Measurements from ENCODE around the gene IL27RA.
A peak's percentile ranks its signal among the peaks of the same experiment; 100 is the strongest.

Gene IL27RA

GRCh38 chr19:14070268-14071050 is 38.9 kb downstream of the IL27RA start:
- Histone ChIP-seq H3K36me3 (ENCODE audit: insufficient read depth, low read length) (no peaks in the 10 kb centered on the region), H3K79me2 (ENCODE audit: insufficient read depth, low read length) (peaks cover 8% of the 10 kb centered on the region; the same call in 1 of the 2 replicates), H3K9ac (ENCODE audit: low read depth, low read length, poor library complexity, severe bottlenecking) (no peak overlapping the region), H3K4me2 (ENCODE audit: low read depth, low read length, poor library complexity, severe bottlenecking) (no peak overlapping the region), H3K4me3 (ENCODE audit: low read length, poor library complexity, severe bottlenecking) (no peak overlapping the region), H2AFZ (ENCODE audit: low read length) (no peak overlapping the region), H3K4me1 (ENCODE audit: insufficient read depth, low read length, poor library complexity, severe bottlenecking) (peaks cover 17% of the 10 kb centered on the region), H3F3A (ENCODE audit: low read depth) (no peaks in the 10 kb centered on the region), H3K9me2 (replicated peaks; ENCODE audit: low read depth, low read length) (no peaks in the 10 kb centered on the region), H3K27me3 (ENCODE audit: insufficient read depth, low read length, poor library complexity, severe bottlenecking) (no peaks in the 10 kb centered on the region), H3K9me3 (ENCODE audit: insufficient read depth, low read depth, low read length) (no peaks in the 10 kb centered on the region), H4K20me1 (ENCODE audit: insufficient read depth, low read length, poor library complexity, severe bottlenecking) (no peaks in the 10 kb centered on the region)
- TF ChIP-seq EZH2phosphoT487 (IDR thresholded peaks at IDR 0.05; ENCODE audit: borderline replicate concordance) = no peak
- no peak for TF ChIP-seq CTCF (conservative IDR thresholded peaks at IDR 0.05; ENCODE audit: low read length)

GRCh38 chr19:14072535-14073260 is 41.1 kb downstream of the IL27RA start, which contains the start of gene MISP3:
Gene MISP3 (plus strand): TSS chr19:14072786. CDS start chr19:14073310, 524 bp downstream.
- H2AFZ ChIP-seq (ENCODE audit: low read length) = peak within 1 kb of the TSS; percentile 95
- peaks cover 17% of the 10 kb centered on the region for H3K4me1 ChIP-seq (ENCODE audit: insufficient read depth, low read length, poor library complexity, severe bottlenecking)
- peak within 1 kb of the TSS; percentile 84 for H3K4me3 ChIP-seq (ENCODE audit: low read length, poor library complexity, severe bottlenecking)
- peak within 1 kb of the TSS; percentile 97 for H3K4me2 ChIP-seq (ENCODE audit: low read depth, low read length, poor library complexity, severe bottlenecking)
- H3K9ac ChIP-seq (ENCODE audit: low read depth, low read length, poor library complexity, severe bottlenecking) = peak within 1 kb of the TSS; percentile 79
- TF ChIP-seq EZH2phosphoT487 (IDR thresholded peaks at IDR 0.05; ENCODE audit: borderline replicate concordance) = no peak
- H3F3A ChIP-seq (ENCODE audit: low read depth) = no peaks in the 10 kb centered on the region
- peaks cover 8% of the 10 kb centered on the region; the same call in 1 of the 2 replicates for H3K79me2 ChIP-seq (ENCODE audit: insufficient read depth, low read length)
- no peaks in the 10 kb centered on the region for H3K36me3 ChIP-seq (ENCODE audit: insufficient read depth, low read length)
- no peaks in the 10 kb centered on the region for H3K27me3 ChIP-seq (ENCODE audit: insufficient read depth, low read length, poor library complexity, severe bottlenecking)
- H4K20me1 ChIP-seq (ENCODE audit: insufficient read depth, low read length, poor library complexity, severe bottlenecking) = no peaks in the 10 kb centered on the region
- H3K9me2 ChIP-seq (replicated peaks; ENCODE audit: low read depth, low read length) = no peaks in the 10 kb centered on the region
- no peaks in the 10 kb centered on the region for H3K9me3 ChIP-seq (ENCODE audit: insufficient read depth, low read depth, low read length)

GRCh38 chr19:14073261-14073924 is 41.8 kb downstream of the IL27RA start:
- peaks cover 17% of the 10 kb centered on the region for H3K4me1 ChIP-seq (ENCODE audit: insufficient read depth, low read length, poor library complexity, severe bottlenecking)
- H3K4me2 ChIP-seq (ENCODE audit: low read depth, low read length, poor library complexity, severe bottlenecking) = peak overlapping the region; percentile 97

More at GRCh38 chr19:14073261-14073924, 41.8 kb downstream of the IL27RA start:
- H3F3A ChIP-seq (ENCODE audit: low read depth) = no peaks in the 10 kb centered on the region
- peaks cover 8% of the 10 kb centered on the region; the same call in 1 of the 2 replicates for H3K79me2 ChIP-seq (ENCODE audit: insufficient read depth, low read length)
- H3K9me2 ChIP-seq (replicated peaks; ENCODE audit: low read depth, low read length) = no peaks in the 10 kb centered on the region
- TF ChIP-seq EZH2phosphoT487 (IDR thresholded peaks at IDR 0.05; ENCODE audit: borderline replicate concordance) (no peak), CTCF (conservative IDR thresholded peaks at IDR 0.05; ENCODE audit: low read length) (no peak; the same call in none of the 2 replicates)
- no peaks in the 10 kb centered on the region for H4K20me1 ChIP-seq (ENCODE audit: insufficient read depth, low read length, poor library complexity, severe bottlenecking)
- no peaks in the 10 kb centered on the region for H3K9me3 ChIP-seq (ENCODE audit: insufficient read depth, low read depth, low read length)
- peak overlapping the region; percentile 95 for H2AFZ ChIP-seq (ENCODE audit: low read length)
- peak overlapping the region; percentile 84 for H3K4me3 ChIP-seq (ENCODE audit: low read length, poor library complexity, severe bottlenecking)
- H3K27me3 ChIP-seq (ENCODE audit: insufficient read depth, low read length, poor library complexity, severe bottlenecking) = no peaks in the 10 kb centered on the region
- no peaks in the 10 kb centered on the region for H3K36me3 ChIP-seq (ENCODE audit: insufficient read depth, low read length)
- H3K9ac ChIP-seq (ENCODE audit: low read depth, low read length, poor library complexity, severe bottlenecking) = peak overlapping the region; percentile 79
